ENCODE data around the gene JARID2.
"Not testable (repeated sequence)": the region's sequence is repeated elsewhere in the genome, so short reads cannot be mapped to it uniquely, and the experiment has no call there.

JARID2 gene

GRCh38 chr6:15265787-15266186 lies 19.9 kb downstream of the JARID2 start:
- DNase-seq: no peak

DNA sequence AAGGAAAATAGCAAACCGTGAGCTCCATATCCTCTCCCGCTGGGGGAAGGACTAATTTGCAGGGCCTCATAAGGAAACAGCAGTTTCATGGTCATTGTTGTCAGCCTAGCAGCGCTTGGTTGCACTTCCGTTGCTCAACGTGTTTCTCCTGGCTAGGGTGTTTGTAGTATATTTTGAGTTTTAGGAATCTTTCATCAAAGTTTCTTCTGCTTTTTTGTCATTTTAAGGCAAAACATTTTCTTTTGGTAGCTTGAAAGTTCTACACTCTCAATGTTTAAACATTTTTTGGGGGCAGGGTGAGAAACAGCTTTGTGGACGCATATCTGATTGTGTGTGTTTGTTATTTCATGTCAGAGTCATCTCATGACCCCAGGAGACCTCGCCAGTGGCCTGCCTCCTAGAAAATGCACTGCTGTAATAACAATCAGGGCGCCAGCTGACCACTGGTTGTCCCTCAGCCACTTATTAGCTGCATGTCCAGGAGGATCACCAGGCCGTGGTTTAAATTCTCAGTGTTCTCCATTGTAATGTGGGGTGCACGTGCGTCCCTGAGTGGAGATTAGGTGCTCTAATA lies 20.6 kb downstream of the JARID2 start:
- no peak for DNase-seq

GRCh38 chr6:15267221-15267620 lies 21.4 kb downstream of the JARID2 start:
- no peak for DNase-seq

DNA sequence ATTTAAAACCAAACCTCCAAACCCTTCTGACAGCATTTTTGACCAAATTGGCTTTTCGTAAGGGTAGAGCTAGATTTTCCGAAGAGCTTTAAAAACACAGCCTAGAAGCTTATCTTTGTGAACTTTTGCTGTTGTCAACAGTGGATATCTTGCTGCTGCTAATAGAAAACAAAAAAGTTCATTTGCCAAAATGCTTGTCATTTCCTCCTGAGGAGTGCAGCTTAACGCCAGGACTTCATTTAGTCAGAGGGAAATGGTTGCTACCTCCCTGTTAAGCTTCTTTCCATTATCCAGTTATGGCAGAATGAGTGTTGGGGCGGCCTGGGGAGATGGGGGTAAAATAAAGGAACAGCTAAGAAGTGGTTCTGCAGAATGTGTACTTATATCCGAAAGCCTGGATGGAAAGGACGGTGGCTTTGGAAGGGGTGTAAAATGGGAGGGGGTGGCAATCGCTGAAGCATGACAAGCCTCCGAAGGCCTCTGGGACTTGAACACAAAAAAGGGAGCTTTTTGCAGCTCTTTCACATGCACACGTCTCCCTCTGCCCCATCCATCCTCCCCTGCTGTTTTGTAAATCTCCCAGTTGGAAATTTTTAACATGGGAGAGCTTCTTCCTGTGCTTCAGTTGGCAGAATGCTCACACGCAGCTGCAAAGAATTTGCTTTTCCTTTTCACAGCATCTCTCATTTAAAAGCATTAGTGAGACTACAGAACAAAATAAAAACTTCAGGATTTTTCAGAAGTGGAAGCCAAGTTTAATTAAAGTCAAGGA lies 22.5 kb downstream of the JARID2 start:
- DNase-seq: no peak

GRCh38 chr6:15269011-15269410 lies 23.1 kb downstream of the JARID2 start:
- DNase-seq: no peak

DNA sequence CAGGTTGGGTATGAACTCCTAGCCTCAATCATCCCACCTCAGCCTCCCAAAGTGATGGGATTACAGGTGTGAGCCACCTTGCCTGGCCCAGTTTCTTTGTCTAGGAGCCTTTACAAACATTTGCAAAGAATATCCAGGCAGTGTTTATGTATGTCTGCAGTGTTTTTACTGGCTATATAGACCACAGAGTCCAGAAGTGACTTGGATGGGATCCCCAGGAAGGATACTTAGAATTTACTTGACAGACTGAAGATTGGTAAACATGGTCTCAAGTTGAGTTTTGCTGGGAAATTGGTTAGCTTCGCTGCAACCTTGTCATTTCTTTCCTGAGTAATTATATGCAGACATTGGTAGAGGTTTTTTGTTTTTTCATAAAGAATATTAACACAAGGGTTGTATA lies 23.8 kb downstream of the JARID2 start:
- DNase-seq: no peak

- DNase-seq: no peak
These were observed 24.5 kb downstream of the JARID2 start for GRCh38 chr6:15270402-15270801.

DNA sequence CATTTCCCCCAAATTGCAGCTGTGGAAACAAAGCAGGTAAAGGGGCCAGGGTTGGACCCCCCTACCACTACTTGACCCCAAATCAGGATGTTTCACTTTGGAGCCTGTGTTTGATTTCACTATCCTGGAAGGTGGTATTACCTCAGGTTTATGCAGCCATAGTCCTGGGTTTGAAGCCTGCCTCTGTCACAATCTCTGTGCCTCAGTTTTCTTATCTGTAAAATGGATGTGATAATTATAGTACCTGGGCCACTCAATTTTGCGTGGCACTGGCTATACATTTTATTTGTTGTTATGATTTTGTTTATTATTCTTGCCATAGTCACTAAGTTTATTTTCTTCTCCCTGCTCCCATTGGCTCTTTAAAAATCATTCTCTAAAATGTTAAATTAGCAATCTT lies 26.7 kb downstream of the JARID2 start:
- DNase-seq: no peak

DNA sequence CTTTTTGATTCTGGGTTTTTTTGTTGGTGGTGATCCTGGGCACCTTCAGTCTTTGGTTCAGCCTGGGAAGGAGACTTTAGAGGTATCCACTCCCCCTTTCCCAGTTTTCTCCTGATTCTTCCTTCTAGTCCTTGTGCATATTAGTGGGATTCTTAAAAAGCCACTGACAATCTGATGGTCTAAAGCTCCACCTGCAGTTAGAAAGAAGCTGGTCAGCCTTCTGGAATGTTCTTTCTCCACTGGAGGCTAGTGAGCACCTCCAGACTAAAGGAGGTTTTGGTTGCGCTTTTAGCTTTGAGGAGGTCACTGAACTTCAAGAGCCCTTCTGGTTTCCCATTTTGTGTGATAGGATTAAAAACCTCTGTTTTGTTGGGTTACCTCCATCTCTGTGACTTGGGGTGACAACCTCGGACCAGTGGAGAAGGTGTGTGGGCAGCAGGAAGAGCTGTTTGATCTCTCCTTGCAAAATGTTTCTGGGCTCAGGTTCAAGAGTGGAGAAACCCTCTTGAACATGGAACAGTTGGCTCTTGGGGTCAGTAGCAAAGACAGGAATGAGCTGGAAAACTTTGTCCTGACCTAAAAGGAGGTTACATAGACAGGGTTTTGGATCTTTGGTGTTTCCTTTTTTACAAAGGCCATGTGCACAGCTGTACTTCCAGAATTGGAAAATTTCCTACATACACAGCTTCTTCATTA lies 29.0 kb downstream of the JARID2 start:
- no peak for DNase-seq

DNA sequence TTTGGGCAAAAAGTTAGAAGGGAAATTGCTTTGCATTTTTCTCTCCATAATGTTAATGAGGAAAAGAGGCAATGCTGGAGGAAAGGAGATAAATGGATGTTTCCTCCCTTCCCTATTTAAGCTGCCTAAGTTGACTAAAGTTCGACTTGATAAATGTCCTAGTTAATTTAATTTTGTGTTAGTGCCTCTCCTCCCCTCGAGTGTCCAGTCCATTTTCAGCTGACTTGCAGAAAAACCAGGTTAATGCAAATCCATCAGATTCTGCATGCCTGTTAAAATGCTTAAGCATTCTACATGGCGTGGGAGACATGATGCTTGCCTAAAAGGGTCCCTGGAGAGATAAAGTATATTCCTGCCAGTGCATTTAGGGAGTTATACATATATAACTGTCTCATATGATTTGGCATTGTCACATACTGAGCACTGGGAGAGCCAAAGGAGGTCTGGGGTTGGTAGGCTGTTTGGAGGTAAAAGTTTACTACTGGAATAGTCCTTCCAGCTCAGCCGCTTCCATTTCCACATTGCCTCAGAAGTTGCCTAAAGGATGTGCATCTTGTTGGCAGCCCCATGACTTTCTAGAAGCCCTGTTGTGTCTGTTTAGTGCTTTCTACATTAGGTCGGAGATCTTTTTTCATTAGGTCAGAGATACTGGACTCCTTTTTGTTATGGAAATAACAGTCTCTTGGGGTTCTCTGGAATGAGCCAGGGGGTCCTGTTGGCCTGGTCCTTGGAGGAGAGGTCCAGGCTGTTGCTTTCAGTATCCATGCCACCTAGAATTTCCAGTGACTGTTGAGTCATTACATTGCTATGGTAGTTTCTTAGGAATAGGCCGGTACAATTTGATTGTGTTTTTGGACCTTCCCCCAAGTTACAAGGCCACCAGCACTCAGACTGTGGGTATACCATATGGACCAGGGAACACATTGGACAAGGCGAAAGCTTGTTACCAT lies 30.4 kb downstream of the JARID2 start:
- DNase-seq: no peak

DNA sequence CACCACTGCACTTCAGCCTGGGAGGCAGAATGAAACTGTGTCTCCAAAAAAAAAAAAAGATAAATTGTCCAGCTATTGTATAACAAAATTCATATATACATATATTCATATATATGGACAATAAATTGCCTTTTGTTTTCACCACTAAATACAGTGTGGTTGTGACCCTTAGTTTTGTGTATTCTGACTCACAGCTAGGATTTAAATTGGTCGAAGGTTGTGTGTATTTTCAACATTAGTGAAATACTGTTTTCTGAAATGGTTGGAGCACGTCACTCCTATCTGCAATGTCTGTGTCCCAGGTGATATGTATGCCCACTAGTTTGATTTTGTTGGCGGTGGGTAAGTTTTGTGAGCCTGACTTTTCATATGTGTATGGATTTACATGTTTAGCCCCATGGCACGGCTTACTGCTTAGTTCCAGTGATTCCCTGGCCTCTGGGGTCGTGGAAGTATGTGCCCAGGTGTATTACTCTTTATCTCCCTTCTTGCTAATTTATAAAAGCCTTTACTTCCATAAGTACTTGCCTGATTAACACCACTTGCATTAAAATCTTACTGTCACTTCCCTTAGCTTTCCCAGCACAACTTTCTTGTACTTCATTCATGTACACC lies 33.3 kb downstream of the JARID2 start:
- DNase-seq: no peak

DNA sequence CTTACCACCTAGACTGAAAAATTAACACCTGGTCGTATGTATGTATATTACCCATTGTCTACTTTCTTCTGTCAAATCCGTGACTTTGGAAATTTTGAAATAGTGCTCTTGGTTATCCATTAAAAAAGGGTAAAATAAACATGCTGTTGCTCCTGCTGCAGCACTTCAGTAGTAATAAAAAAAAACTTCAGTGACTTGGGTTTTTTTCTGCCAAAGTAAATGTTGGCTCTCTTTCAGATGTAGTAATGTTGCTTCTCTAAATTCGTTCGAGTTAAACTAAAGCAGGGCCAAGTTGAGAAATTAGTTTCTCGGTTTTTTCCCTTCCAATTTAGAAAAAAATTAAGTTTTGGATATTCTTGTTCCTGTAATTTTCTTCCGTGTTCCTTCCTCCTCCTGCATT lies 34.2 kb downstream of the JARID2 start:
- no peak for DNase-seq

DNA sequence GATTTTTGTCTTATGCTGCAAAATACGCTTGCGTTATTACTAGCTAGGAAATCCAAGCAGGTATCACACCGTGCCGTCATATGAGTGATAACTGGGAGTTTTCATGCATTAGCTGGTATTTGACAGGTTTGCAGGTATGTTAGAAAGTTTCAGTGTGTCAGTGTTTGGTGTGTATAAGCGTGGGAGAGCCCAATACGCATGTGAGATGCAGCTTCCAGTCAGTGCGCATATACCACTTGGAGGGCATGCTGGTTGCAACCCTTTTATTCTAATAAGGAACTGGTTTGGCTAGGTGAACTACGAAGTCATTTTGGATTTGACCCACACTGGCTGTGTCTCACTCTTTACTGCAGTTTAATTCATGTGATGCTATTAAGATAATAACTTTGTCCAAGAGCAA lies 35.1 kb downstream of the JARID2 start:
- DNase-seq: no peak

- DNase-seq: no peak
These were observed 36.5 kb downstream of the JARID2 start for GRCh38 chr6:15282334-15282733.

DNA sequence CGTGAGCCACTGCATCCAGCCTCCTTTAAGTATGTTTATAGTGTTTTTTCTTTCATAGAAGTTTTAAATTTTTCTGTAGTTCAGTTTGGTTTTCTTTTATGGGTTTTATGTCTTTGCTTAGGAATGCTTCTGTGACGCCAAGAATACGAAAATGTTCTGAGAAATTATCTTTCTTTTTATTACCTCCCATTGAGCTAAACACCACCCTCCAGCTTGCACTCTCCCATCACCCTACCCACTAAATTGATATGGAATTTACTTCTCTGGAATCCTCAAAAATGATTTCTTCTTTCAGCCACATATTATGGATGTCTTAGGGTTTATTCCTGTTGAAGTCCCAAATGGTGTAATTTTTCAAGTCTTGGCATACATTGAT lies 38.1 kb downstream of the JARID2 start:
- no peak for DNase-seq

- DNase-seq: no peak
These were observed 38.9 kb downstream of the JARID2 start for GRCh38 chr6:15284743-15285142.

GRCh38 chr6:15285682-15286294 lies 39.9 kb downstream of the JARID2 start:
- no peak for DNase-seq

DNA sequence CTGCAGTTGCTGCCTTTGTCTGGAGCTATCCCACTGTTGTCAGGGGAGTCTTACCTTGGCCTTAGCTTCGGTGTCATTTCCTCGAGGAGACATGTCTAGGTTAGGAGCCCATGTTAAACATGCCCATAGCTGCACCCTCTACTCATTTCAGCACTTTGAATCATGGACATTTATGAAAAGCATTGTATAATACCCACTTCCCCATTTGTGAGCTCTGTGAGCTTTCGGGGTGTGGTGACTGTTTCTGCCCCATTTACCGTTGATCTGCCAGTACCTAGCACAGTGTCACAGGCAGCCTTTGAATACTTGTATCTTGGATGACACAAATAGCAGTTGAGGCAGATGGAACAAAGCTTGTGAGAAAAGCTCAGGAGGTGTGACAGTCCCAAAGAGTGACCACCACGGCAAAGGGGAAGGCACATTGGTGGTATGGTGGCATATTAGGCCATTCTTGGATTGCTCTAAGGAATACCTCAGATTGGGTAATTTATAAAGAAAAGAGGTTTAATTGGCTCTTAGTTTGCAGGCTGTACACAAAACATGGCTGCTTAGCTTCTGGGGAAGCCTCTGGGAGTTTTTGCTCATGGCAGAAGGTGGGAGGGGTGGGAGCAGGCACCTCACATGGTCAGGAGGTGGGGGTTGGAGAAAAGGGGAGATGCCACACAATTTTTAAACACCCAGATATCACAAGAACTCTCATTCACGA lies 42.0 kb downstream of the JARID2 start:
- DNase-seq: no peak

DNA sequence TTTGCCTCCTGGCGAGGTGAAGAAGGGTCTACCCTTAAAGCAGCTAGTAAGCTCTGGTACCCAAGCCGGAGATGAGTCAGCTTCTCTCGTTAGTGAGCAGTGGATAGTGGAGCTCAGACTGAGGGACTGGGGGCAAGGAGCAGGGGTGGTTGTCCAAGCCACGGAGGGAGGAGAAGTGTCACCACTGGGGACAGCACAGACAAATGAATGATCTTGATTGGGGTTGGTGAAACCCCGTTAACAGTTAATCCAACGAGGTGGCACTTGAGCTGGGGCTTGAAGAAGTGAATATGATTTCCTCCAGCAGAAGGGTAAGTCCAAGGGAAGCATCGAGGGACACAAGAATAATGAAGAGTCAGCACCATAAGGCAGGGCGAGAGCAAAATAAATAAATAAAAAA lies 43.0 kb downstream of the JARID2 start:
- DNase-seq: no peak

- not testable (repeated sequence) for DNase-seq
These were observed 43.6 kb downstream of the JARID2 start for GRCh38 chr6:15289456-15289855.

- no peak for DNase-seq
These were observed 44.3 kb downstream of the JARID2 start for GRCh38 chr6:15290067-15290680.
